GM19023 (cell line): ENCODE measurements around the gene RELN.
"Not testable (repeated sequence)": the region's sequence is repeated elsewhere in the genome, so short reads cannot be mapped to it uniquely, and the experiment has no call there.

Experiments used
- ATAC-seq: cut with Tn5 transposase; IDR thresholded peaks from one replicate; pipeline ENCODE4 v1.9.1; 2021; ENCODE audit warnings: mild to moderate bottlenecking, moderate library complexity; ENCODE audit not compliant: unreplicated experiment

RELN gene

DNA sequence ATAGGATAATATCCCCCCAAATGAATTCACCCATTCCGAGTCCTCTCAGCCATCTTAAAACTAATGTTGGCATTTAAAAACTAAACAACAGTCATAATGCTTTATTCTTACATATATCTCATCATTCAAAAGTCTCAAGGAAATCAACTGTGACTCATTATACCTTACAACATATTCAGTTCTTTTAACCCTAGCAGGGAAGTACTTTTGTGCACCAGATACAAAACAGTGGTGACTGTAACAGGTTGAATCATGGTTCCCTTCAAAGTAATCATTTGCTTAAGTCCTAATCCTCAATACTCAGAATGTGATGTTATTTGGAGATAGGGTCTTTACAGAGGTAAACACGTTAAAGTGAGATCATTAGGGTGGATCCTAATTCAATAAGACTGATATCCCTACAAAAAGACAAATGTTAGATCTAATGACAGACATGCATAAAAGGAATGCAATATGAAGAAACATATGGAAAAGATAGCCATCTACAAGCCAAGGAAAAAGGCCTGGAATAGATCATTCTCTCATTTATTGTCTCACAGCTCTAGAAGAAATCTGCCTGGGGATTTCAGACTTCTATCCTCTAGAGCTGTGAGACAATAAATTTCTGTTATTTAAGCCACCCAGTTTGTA is 42.3 kb downstream of the RELN start:
- ATAC-seq: no peak

DNA sequence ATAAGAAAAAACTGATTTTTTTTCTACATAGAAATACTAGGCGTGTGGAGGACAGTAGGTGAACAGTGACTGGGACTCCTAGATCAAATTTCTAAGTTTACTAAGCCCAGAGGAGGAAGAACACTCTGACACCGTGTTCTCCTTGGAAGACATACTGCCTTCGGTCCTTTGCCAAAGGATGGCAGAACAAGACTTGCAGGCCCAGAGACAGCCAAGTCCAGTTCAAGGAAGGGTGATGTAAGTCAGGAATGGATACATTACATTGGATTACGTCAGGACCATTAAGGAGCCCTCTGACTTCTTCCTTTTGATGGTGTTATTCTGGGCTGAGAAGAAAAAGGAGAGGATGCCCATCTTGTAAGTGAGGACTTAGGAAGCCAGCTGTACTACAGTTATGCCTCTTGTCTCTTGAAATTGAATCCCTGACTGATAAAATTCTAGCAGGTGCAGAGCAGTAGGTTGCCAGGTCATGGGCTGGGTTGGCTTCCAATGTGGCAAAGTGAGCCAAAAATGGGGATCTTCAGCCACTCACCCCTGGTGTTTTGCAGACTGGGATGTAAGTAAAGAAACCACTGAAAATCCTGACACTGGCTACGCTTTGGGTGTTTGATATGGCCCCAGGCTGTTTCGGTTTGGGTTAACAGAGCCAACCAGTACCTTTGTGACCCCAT is 45.1 kb downstream of the RELN start:
- ATAC-seq: no peak

GRCh38 chr7:103941976-103942375 is 47.5 kb downstream of the RELN start:
- no peak for ATAC-seq

- no peak for ATAC-seq
These were observed 48.8 kb downstream of the RELN start for GRCh38 chr7:103940382-103941268.

- no peak for ATAC-seq
These were observed 51.8 kb downstream of the RELN start for GRCh38 chr7:103937680-103938079.

DNA sequence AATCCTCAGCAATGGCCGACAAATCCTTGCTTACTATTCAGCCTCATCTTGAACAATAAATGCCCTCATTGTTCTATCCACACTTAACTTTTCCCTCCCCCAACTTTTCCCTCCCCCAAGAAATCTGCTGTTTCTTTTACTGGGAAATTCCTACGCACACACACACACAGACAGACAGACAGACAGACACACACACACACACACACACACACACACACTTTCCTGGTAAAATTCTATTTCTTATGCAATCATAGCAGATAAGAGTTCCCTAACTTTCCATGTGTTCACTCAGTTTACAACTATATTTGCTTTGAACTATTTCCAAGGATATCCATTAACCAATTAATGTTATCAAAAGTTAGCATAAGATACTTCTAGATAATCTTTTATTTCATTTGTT is 52.9 kb downstream of the RELN start:
- ATAC-seq: no peak

DNA sequence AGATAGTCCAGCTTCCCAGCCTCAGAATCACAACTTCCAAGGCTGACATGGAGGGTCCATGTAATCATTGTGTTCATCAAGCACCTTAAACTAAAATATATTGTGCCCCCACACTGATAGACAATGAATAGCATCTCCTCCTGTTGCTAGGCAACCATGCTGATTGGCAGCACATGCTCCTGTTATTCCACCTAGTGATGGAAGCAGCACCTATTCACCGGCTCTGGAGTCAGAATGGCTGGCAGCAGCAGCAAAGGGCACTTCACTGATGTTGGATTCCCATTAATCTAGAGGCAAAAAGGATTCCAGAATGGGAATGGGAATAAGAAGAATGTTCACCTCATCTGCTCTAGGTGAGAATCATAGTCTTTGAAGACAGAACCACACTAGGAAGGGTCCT is 55.0 kb downstream of the RELN start:
- ATAC-seq: no peak

DNA sequence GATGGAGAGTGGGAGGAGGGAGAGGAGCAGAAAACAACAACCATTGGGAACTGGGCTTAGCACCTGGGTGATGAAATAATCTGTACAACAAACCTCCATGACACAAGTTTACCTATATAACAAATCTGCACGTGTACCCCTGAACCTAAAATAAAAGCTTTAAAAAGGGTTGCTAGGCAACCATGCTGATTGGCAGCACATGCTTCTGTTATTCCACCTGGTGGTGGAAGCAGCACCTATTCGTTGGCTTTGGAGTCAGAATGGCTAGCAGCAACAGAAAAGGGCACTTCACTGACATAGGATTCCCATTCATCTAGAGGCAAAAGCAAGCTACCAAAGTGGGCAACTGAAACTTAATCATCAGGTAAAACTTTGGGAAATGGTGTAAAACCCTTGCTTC is 57.1 kb downstream of the RELN start:
- ATAC-seq: no peak

GRCh38 chr7:103929901-103930311 is 59.6 kb downstream of the RELN start:
- no peak for ATAC-seq

GRCh38 chr7:103928581-103928980 is 60.9 kb downstream of the RELN start:
- no peak for ATAC-seq

- no peak for ATAC-seq
These were observed 65.3 kb downstream of the RELN start for GRCh38 chr7:103924184-103924583.

DNA sequence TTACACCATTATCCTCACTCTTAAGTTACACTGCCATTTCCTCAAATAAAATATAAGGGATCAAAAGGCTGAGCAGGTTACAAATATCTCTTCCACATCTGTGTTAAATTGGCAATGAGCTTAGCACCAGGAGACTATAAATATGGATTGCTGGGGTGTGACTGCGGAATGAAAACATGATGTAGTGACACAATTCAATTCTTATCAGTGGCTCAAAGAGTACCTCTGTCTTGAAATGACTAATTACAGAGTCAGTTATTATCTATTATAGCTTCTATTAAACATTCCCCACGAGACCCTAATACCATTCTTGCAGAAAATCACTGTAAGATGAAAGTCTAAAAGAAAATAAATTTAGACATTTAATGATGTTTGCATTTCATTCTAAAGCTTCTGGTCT is 67.1 kb downstream of the RELN start:
- ATAC-seq: no peak

DNA sequence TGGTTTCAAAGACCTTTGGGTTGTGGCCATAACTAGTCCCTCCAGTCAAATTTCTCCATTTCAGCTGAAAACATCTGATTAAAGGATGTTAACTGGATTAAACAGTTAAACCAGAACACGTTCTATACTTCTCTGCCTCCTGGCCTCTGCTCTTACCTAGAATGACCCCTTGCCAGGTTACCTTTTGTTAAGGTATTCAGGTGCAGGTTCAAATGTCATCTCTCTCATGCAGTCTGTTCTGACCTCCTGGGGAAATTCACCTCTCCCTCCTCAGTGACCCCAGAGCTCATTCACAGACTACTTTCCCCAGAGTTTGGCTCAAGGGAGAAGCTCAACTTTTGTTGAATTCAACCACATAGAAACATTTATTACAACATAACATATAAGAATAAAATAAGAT is 67.8 kb downstream of the RELN start:
- no peak for ATAC-seq

GRCh38 chr7:103919272-103919868 is 70.1 kb downstream of the RELN start:
- ATAC-seq: no peak

DNA sequence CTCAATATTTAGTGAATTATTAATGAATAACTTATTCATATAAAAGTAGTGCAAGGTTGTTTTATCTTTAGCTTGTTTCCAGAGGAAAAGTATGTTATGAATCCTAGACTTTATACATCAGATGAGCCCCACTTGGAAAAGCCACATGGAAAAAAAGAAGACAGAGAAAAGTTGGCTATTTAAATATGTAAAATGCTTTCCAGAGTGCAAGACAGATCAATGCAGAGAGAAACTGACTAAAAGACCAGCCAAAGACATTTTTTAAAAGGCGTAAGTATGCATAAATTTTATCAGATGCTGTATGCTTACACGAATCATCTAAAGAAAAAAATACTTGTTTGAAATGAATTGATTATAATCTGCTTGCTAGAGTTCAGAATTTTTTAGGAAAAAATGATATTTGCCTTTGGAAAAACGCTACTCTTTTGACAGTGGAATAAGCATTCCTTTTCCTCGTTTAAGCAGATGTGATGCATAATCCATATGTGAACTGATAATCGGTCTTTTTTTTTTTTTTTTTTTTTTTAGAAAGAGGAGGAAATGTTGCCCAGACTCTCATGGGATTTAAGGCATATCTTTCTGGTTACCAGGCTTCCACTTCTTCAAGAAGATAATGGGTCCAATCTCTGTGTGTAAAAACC is 70.7 kb downstream of the RELN start:
- ATAC-seq: no peak

DNA sequence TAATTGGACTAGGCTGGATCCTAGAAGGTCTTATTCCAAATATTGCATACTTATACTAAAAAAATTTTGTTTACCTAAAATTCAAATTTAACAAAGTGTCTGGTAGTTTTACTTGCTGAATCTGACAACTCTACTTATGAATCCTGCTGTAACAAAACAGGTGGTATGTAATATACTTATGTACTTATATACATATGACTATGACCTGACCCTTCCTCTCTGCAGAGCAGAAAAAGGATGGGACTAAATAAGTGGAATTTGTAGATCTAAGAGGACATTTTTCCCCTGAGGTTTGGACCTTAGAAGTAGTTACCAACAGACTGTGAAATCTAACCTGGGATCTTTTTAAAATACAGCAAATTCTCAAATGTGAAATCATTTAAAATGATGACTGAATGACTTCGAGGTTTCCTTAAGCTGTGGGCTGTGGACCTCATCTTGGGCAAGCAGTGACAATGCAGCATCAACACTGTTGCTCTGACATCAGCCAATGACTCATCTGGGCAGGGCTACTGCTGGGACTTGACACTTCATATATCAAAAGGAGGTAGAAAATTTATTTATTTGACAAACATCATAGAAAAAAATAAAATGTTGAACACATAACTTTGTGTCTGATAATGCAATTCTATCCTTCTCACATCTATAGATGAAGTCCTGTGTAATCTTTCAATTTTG is 73.6 kb downstream of the RELN start:
- ATAC-seq: no peak

DNA sequence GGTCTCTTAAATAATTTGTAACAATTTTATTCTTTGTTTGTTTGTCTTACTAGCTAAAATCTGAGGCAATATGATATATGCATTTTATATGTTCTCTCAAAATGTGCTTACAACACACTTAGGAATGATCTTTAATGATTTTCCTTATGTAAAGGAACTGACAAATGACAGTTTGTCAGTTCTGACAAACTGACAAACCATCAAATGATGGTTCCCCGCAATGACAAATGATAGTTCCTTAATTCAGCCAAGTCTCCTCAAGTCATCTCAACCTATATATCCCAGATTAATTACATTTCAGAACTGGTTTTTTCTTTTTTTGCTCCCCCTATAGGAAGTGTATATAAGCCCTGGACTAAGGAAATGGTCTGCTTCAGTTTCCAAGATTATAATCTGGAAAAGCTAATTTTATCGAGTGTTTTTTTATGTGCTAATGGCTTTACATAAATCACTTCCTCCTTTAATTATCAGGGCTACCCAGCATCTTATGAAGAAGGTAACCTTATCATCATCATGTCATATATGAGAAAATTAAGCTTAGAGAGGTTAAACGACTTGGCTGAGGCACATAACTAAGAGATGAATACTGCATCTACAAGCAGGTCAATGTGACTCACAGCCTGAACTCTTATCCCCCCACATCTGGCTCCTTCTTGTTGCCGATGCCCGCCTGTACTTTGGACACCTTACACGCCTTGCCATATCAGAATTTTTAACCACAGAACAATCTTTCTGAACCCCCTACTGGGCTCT is 75.1 kb downstream of the RELN start:
- ATAC-seq: no peak

GRCh38 chr7:103912891-103913605 is 76.4 kb downstream of the RELN start:
- ATAC-seq: no peak

- not testable (repeated sequence) for ATAC-seq
These were observed 78.4 kb downstream of the RELN start for GRCh38 chr7:103911015-103911414.
